Fibroblast of lung (primary cell): ENCODE data around the gene RNU5B-1. TPM values are rescaled to one million over a fixed set of nuclear protein-coding genes. Genes with fewer than 3 reads are reported as not detected.
A peak's percentile ranks its signal among the peaks of the same experiment; 100 is the strongest.

Experiments
- DNase-seq, 2 donors: peaks; one replicate each; pipeline versions ENCODE4 v3.0.0 to v3.0.0-alpha.2; 2010; ENCODE audit warnings: low read depth in 2 of 2
- H2AFZ ChIP-seq: 2 replicates; pipeline ENCODE4 v1.5.1; 2012; ENCODE audit warnings: low read length, control low read depth, inconsistent platforms
- H3K27ac ChIP-seq: 2 replicates; pipeline ENCODE4 v1.5.1; 2011; ENCODE audit warnings: low read length, control low read depth; ENCODE audit not compliant: insufficient read depth
- H3K27me3 ChIP-seq: 2 replicates; pipeline ENCODE4 v1.5.1; 2011; ENCODE audit warnings: mild to moderate bottlenecking, low read length; ENCODE audit not compliant: control insufficient read depth, insufficient read depth
- H3K36me3 ChIP-seq: 2 replicates; pipeline ENCODE4 v1.5.1; 2011; ENCODE audit warnings: low read length; ENCODE audit not compliant: control insufficient read depth, insufficient read depth
- H3K4me1 ChIP-seq: 2 replicates; pipeline ENCODE4 v1.5.1; 2011; ENCODE audit warnings: low read length; ENCODE audit not compliant: control insufficient read depth, insufficient read depth; ENCODE audit errors: extremely low read depth
- H3K4me2 ChIP-seq: 2 replicates; pipeline ENCODE4 v1.5.1; 2011; ENCODE audit warnings: low read length, control low read depth; ENCODE audit not compliant: insufficient read depth; ENCODE audit errors: extremely low read depth
- H3K4me3 ChIP-seq, 4 experiments: fragments of 200-600 bp in 1 of 4; sonication (generic) in 1 of 4; replicated peaks in 1 of 4; 2 replicates each; pipeline ENCODE4 v1.5.1; 2011 to 2016; ENCODE audit warnings: low read length in 4 of 4, low read depth in 3 of 4, mild to moderate bottlenecking in 3 of 4, control low read depth in 2 of 4, inconsistent platforms in 1 of 4, mixed read lengths in 1 of 4; ENCODE audit not compliant: insufficient read depth in 1 of 4; ENCODE audit errors: control extremely low read depth in 1 of 4
- H3K79me2 ChIP-seq: 2 replicates; pipeline ENCODE4 v1.5.1; 2012; ENCODE audit warnings: mild to moderate bottlenecking, low read length, inconsistent platforms; ENCODE audit not compliant: control insufficient read depth, insufficient read depth
- H3K9ac ChIP-seq: 2 replicates; pipeline ENCODE4 v1.5.1; 2011; ENCODE audit warnings: mild to moderate bottlenecking, low read length, control low read depth; ENCODE audit not compliant: insufficient read depth
- H3K9me3 ChIP-seq: 2 replicates; pipeline ENCODE4 v1.5.1; 2012; ENCODE audit warnings: low read depth, low read length; ENCODE audit not compliant: control insufficient read depth, insufficient read depth
- H4K20me1 ChIP-seq: 2 replicates; pipeline ENCODE4 v1.5.1; 2011; ENCODE audit warnings: low read length; ENCODE audit not compliant: control insufficient read depth, insufficient read depth; ENCODE audit errors: extremely low read depth
- EZH2 ChIP-seq: IDR thresholded peaks from 2 replicates; pipeline ENCODE4 v1.5.1; 2012; ENCODE audit warnings: low read length, control low read depth, mild to moderate bottlenecking; ENCODE audit errors: missing control alignments
- polyA plus RNA-seq, 2 donors: library from polyadenylated mRNA; depleted of rRNA in 1 of 2; stranded (reverse) in 1 of 2; unstranded in 1 of 2; fragments of >200 nt; gene quantifications; 2 replicates each; pipeline ENCODE4 v1.2.1, GENCODE V29; 2011 to 2012; ENCODE audit warnings: missing spikeins in 1 of 2
- total RNA-seq: library from RNA; depleted of rRNA; stranded (reverse); fragments of >200 nt; gene quantifications from 2 replicates; pipeline ENCODE4 v1.2.1, GENCODE V29; 2014
- TF ChIP-seq, protein P1 (sequence below), 2 donors: IDR thresholded peaks in 1 of 2; conservative IDR thresholded peaks in 1 of 2; 1 replicate in 1 of 2; 2 replicates in 1 of 2; pipeline ENCODE4 v1.5.1; 2011 to 2012; ENCODE audit warnings: low read length in 2 of 2, control low read depth in 1 of 2, inconsistent platforms in 1 of 2, low read depth in 1 of 2, mild to moderate bottlenecking in 1 of 2

Gene RNU5B-1
- total and polyA plus RNA-seq, 2 donors (not counting 1 experiment from before 2014, with no cell fraction given) = not detected

DNA sequence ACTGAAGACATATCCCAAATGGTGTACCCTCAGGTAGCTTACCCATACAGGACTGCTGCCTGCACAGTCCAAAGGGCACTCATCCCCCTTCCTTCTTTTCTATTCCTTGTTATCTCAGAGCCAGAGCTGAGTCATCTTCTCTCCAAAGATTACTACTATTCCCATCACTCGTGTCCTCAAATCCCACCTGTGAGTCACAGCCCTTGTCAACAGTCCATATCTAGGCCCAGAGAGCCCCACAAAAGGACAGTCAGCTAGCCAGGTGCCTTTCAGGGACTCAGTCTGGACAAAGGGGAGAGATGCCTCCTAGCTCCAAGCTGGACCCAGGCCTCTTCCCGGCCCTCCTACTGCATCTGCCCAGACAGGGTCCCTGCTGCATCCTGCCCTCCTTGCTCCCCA, 28.8 kb upstream of the RNU5B-1 start:
- DNase-seq = peak in 1 of 2 donors; percentile 59
- Histone ChIP-seq H3K9ac (no peak overlapping the region), H3K36me3 (no peaks in the 10 kb centered on the region), H3K27me3 (no peaks in the 10 kb centered on the region), H4K20me1 (no peaks in the 10 kb centered on the region), H3K27ac (no peak overlapping the region), H3K4me2 (no peak overlapping the region), H3K79me2 (no peaks in the 10 kb centered on the region), H3K9me3 (no peaks in the 10 kb centered on the region), H3K4me1 (no peaks in the 10 kb centered on the region), H3K4me3 (no peak overlapping the region), H2AFZ (no peak overlapping the region)
- TF ChIP-seq, protein P1, sequence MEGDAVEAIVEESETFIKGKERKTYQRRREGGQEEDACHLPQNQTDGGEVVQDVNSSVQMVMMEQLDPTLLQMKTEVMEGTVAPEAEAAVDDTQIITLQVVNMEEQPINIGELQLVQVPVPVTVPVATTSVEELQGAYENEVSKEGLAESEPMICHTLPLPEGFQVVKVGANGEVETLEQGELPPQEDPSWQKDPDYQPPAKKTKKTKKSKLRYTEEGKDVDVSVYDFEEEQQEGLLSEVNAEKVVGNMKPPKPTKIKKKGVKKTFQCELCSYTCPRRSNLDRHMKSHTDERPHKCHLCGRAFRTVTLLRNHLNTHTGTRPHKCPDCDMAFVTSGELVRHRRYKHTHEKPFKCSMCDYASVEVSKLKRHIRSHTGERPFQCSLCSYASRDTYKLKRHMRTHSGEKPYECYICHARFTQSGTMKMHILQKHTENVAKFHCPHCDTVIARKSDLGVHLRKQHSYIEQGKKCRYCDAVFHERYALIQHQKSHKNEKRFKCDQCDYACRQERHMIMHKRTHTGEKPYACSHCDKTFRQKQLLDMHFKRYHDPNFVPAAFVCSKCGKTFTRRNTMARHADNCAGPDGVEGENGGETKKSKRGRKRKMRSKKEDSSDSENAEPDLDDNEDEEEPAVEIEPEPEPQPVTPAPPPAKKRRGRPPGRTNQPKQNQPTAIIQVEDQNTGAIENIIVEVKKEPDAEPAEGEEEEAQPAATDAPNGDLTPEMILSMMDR (conservative IDR thresholded peaks at IDR 0.05 in 1 of 2, IDR thresholded peaks at IDR 0.05 in 1 of 2; ENCODE audit: low read depth in 1 of 2, low read length in 2 of 2) = no peak
- no peak for TF ChIP-seq EZH2

DNA sequence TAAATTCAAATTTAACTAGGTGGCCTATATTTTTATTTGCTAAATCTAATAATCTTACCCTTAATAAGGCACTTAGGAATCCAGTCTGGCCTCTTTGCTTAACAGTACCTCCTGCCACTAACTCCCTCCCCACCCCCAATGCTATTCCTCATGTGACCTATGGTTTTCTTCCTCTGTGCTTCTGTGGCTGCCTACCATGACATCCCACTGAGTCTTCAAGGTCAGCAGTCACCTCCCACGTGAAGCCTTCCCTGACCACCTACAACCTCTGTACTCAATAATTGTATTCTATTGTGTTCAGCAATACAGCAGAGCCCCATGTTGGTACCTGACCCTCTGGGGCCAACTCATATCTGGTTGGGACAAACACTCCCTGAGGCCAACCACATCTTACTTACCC, 27.5 kb upstream of the RNU5B-1 start:
- no peaks in the 10 kb centered on the region for H4K20me1 ChIP-seq
- no peaks in the 10 kb centered on the region for H3K27me3 ChIP-seq
- H3K27ac ChIP-seq = no peak overlapping the region
- H3K4me2 ChIP-seq = no peak overlapping the region
- H3K36me3 ChIP-seq = no peaks in the 10 kb centered on the region
- no peaks in the 10 kb centered on the region for H3K79me2 ChIP-seq
- H3K9ac ChIP-seq = no peak overlapping the region
- no peak overlapping the region for H2AFZ ChIP-seq
- no peak for TF ChIP-seq EZH2
- TF ChIP-seq, protein P1 (conservative IDR thresholded peaks at IDR 0.05 in 1 of 2, IDR thresholded peaks at IDR 0.05 in 1 of 2; ENCODE audit: low read depth in 1 of 2, low read length in 2 of 2) = no peak
- no peak overlapping the region for H3K4me3 ChIP-seq
- no peak for DNase-seq
- H3K9me3 ChIP-seq = no peaks in the 10 kb centered on the region
- no peaks in the 10 kb centered on the region for H3K4me1 ChIP-seq

DNA sequence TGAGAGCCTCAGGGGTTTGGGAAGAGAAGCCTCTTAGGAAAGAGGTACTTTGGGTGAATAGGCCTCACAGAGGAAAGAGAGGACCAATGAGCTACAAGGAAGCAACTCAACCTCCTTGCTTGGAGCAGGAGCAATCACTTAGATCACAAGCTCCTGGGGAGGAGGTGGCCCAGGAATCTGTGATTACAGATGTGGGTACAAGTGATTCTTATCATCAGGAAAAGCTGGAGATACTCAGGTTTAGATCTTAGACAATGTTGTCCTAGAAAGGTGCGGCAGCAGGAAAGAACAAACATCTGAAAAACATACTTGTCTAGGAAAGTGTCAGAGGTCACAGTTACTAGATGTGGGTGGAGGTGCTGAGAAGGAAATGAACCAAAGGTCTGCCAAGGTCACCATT, 26.0 kb upstream of the RNU5B-1 start:
- Histone ChIP-seq H3K27ac (no peak overlapping the region), H3K79me2 (no peaks in the 10 kb centered on the region), H3K9me3 (no peaks in the 10 kb centered on the region), H3K9ac (no peak overlapping the region), H4K20me1 (no peaks in the 10 kb centered on the region), H3K4me1 (no peaks in the 10 kb centered on the region), H2AFZ (no peak overlapping the region), H3K36me3 (no peaks in the 10 kb centered on the region), H3K4me3 (no peak overlapping the region), H3K27me3 (no peaks in the 10 kb centered on the region), H3K4me2 (no peak overlapping the region)
- TF ChIP-seq, protein P1 (conservative IDR thresholded peaks at IDR 0.05 in 1 of 2, IDR thresholded peaks at IDR 0.05 in 1 of 2; ENCODE audit: low read depth in 1 of 2, low read length in 2 of 2) = no peak
- no peak for TF ChIP-seq EZH2
- no peak for DNase-seq
